ENCODE results near the gene SNX8. TPM values are rescaled to one million over a fixed set of nuclear protein-coding genes. Genes with fewer than 3 reads are reported as not detected.
"Not testable (repeated sequence)": the region's sequence is repeated elsewhere in the genome, so short reads cannot be mapped to it uniquely, and the experiment has no call there.

Gene SNX8
- total and polyA plus RNA-seq, 2 of the 13 experiments (the other 11 are each of a cell fraction or from before 2014, with no cell fraction given), result 20.6 to 45.2 TPM

DNA sequence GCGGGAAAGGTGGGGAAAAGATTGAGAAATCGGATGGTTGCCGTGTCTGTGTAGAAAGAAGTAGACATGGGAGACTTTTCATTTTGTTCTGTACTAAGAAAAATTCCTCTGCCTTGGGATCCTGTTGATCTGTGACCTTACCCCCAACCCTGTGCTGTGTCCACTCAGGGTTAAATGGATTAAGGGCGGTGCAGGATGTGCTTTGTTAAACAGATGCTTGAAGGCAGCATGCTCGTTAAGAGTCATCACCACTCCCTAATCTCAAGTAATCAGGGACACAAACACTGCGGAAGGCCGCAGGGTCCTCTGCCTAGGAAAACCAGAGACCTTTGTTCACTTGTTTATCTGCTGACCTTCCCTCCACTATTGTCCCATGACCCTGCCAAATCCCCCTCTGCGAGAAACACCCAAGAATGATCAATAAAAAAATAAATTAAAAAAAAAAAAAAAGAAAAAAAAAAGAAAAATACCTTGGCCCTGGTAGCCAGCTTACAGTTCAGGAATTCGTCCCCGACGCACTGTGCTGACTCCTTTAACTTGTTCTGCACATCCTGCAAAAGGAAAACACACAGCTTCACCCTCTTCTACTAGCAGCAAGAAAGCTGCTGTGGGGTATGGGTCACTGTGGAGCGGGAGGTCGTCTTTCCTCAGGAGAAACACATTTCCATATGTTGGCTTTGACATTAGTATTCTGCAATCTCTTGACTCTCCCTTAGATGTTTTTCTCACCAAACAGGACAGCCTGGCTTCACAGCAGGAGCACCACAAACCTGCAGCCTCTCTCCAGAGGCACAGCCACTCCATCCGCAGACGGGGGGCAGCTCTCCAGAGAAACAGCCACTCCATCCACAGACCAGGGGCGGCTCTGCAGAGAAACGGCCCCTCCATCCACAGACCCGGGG, 44.9 kb downstream of the SNX8 start (continued):
- TF ChIP-seq, protein P1, sequence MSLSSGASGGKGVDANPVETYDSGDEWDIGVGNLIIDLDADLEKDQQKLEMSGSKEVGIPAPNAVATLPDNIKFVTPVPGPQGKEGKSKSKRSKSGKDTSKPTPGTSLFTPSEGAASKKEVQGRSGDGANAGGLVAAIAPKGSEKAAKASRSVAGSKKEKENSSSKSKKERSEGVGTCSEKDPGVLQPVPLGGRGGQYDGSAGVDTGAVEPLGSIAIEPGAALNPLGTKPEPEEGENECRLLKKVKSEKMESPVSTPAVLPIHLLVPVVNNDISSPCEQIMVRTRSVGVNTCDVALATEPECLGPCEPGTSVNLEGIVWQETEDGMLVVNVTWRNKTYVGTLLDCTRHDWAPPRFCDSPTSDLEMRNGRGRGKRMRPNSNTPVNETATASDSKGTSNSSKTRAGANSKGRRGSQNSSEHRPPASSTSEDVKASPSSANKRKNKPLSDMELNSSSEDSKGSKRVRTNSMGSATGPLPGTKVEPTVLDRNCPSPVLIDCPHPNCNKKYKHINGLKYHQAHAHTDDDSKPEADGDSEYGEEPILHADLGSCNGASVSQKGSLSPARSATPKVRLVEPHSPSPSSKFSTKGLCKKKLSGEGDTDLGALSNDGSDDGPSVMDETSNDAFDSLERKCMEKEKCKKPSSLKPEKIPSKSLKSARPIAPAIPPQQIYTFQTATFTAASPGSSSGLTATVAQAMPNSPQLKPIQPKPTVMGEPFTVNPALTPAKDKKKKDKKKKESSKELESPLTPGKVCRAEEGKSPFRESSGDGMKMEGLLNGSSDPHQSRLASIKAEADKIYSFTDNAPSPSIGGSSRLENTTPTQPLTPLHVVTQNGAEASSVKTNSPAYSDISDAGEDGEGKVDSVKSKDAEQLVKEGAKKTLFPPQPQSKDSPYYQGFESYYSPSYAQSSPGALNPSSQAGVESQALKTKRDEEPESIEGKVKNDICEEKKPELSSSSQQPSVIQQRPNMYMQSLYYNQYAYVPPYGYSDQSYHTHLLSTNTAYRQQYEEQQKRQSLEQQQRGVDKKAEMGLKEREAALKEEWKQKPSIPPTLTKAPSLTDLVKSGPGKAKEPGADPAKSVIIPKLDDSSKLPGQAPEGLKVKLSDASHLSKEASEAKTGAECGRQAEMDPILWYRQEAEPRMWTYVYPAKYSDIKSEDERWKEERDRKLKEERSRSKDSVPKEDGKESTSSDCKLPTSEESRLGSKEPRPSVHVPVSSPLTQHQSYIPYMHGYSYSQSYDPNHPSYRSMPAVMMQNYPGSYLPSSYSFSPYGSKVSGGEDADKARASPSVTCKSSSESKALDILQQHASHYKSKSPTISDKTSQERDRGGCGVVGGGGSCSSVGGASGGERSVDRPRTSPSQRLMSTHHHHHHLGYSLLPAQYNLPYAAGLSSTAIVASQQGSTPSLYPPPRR (CRISPR knock-in tag; IDR thresholded peaks at IDR 0.05; ENCODE audit: borderline replicate concordance), result peak; percentile 55; the same call in 1 of the 2 replicates
- TF ChIP-seq NR2F6 (IDR thresholded peaks at IDR 0.05) (peak; percentile 58; the same call in 1 of the 2 replicates), NR2F6 (CRISPR knock-in tag; IDR thresholded peaks at IDR 0.05) (peak; percentile 58; the same call in 1 of the 2 replicates), MED1 (CRISPR knock-in tag; IDR thresholded peaks at IDR 0.05) (0 out of 2 replicates have a peak, but pooled peaks have one; percentile 14), PAXIP1 (CRISPR knock-in tag; conservative IDR thresholded peaks at IDR 0.05) (peak; percentile 70), MIXL1 (CRISPR knock-in tag; IDR thresholded peaks at IDR 0.05) (peak; percentile 55; the same call in 1 of the 2 replicates), FOXJ3 (CRISPR knock-in tag; IDR thresholded peaks at IDR 0.05; ENCODE audit: borderline replicate concordance) (peak; percentile 14; the same call in 1 of the 2 replicates), HNF4A (CRISPR knock-in tag; IDR thresholded peaks at IDR 0.05) (peak; percentile 36), PATZ1 (CRISPR knock-in tag; IDR thresholded peaks at IDR 0.05) (peak; percentile 27; the same call in 1 of the 2 replicates), BCL6 (CRISPR knock-in tag; IDR thresholded peaks at IDR 0.05) (peak; percentile 53), SOX13 (CRISPR knock-in tag; conservative IDR thresholded peaks at IDR 0.05 in 1 of 2, IDR thresholded peaks at IDR 0.05 in 1 of 2) (peak in 1 of 2 experiments; percentile 79; a peak in 2 of 4 replicates)
- TF ChIP-seq, protein P2, sequence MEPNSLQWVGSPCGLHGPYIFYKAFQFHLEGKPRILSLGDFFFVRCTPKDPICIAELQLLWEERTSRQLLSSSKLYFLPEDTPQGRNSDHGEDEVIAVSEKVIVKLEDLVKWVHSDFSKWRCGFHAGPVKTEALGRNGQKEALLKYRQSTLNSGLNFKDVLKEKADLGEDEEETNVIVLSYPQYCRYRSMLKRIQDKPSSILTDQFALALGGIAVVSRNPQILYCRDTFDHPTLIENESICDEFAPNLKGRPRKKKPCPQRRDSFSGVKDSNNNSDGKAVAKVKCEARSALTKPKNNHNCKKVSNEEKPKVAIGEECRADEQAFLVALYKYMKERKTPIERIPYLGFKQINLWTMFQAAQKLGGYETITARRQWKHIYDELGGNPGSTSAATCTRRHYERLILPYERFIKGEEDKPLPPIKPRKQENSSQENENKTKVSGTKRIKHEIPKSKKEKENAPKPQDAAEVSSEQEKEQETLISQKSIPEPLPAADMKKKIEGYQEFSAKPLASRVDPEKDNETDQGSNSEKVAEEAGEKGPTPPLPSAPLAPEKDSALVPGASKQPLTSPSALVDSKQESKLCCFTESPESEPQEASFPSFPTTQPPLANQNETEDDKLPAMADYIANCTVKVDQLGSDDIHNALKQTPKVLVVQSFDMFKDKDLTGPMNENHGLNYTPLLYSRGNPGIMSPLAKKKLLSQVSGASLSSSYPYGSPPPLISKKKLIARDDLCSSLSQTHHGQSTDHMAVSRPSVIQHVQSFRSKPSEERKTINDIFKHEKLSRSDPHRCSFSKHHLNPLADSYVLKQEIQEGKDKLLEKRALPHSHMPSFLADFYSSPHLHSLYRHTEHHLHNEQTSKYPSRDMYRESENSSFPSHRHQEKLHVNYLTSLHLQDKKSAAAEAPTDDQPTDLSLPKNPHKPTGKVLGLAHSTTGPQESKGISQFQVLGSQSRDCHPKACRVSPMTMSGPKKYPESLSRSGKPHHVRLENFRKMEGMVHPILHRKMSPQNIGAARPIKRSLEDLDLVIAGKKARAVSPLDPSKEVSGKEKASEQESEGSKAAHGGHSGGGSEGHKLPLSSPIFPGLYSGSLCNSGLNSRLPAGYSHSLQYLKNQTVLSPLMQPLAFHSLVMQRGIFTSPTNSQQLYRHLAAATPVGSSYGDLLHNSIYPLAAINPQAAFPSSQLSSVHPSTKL (CRISPR knock-in tag; IDR thresholded peaks at IDR 0.05), result peak; percentile 41; the same call in 1 of the 2 replicates
- not testable (repeated sequence) for TF ChIP-seq SOX13 (IDR thresholded peaks at IDR 0.05)

All from HepG2 (cell line).